ENCODE data around the gene INAFM2. TPM values are rescaled to one million over a fixed set of nuclear protein-coding genes. Genes with fewer than 3 reads are reported as not detected.

INAFM2 gene
- total and polyA plus RNA-seq, 9 of the 15 experiments (the other 6 are each of a cell fraction or from before 2014, with no cell fraction given), result 11.8 to 43.1 (median 27.2) TPM

DNA sequence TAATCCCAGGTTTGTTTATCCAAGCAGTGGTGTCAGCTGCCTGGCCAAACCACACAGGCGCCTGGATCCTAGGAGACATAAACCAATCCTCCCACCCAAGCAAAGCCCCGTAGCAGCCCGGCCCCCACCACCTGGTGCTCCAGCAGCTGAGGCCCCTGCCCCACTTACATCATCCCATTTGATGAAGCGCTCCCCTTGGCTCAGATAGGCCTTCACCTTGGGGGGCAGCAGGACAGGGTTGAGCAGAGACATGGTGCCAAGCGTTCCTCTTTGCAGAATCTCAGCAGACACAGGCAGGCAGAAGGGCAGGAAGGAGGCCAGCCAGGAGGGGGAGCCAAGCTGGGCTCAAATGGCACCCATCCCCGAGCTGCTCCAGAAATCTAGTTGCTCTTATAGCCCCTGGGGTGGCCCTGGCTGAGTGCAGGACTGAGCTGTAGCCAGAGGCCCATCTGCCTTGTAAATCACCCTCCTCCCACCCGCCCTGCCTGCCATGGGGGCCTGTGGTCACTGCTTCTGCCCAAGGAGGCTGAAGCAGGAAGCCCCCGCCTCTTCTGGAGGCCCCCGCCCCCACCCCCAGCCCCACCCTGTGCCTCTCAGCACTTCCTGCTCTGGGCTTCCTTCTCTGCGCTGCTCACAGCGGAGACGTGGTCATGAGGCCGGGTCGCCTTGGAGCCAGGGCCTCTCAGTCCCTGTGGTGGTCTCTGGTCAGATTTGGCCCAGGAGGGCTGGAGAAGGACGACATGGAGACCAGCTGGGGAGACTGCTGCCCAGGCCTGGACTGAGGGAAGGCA lies 15.9 kb upstream of the INAFM2 start, which contains the start of gene PLCB2 (continued):
- TF ChIP-seq, protein P1, sequence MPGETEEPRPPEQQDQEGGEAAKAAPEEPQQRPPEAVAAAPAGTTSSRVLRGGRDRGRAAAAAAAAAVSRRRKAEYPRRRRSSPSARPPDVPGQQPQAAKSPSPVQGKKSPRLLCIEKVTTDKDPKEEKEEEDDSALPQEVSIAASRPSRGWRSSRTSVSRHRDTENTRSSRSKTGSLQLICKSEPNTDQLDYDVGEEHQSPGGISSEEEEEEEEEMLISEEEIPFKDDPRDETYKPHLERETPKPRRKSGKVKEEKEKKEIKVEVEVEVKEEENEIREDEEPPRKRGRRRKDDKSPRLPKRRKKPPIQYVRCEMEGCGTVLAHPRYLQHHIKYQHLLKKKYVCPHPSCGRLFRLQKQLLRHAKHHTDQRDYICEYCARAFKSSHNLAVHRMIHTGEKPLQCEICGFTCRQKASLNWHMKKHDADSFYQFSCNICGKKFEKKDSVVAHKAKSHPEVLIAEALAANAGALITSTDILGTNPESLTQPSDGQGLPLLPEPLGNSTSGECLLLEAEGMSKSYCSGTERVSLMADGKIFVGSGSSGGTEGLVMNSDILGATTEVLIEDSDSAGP (CRISPR knock-in tag; IDR thresholded peaks at IDR 0.05), result no peak
- TF ChIP-seq KLF1 (tag; IDR thresholded peaks at IDR 0.05) (no peak), DDX20 (tag; IDR thresholded peaks at IDR 0.05; ENCODE audit: low read depth) (no peak), NR2F6 (CRISPR knock-in tag; IDR thresholded peaks at IDR 0.05) (no peak), TFAM (CRISPR knock-in tag; conservative IDR thresholded peaks at IDR 0.05) (no peak), MIER1 (IDR thresholded peaks at IDR 0.05; ENCODE audit: low read depth) (no peak), PHF8 (IDR thresholded peaks at IDR 0.05; ENCODE audit: borderline replicate concordance, low read length) (peak; percentile 50; the same call in 1 of the 2 replicates), SMAD4 (CRISPR knock-in tag; conservative IDR thresholded peaks at IDR 0.05) (peak; percentile 33; the same call in 1 of the 2 replicates), SAFB2 (IDR thresholded peaks at IDR 0.05; ENCODE audit: borderline replicate concordance, low read depth, low read length, severe bottlenecking) (no peak), CSDE1 (IDR thresholded peaks at IDR 0.05) (no peak), ZFX (CRISPR knock-in tag; IDR thresholded peaks at IDR 0.05) (peak; percentile 48; the same call in 1 of the 2 replicates), ZSCAN32 (CRISPR knock-in tag; IDR thresholded peaks at IDR 0.05) (no peak), HSF4 (CRISPR knock-in tag; IDR thresholded peaks at IDR 0.05; ENCODE audit: borderline replicate concordance) (no peak), HNRNPK (IDR thresholded peaks at IDR 0.05; ENCODE audit: low read depth, low read length, poor library complexity, severe bottlenecking) (no peak), JUN (IDR thresholded peaks at IDR 0.05; ENCODE audit: borderline replicate concordance, low read depth, low read length) (no peak), JUN (CRISPR knock-in tag; IDR thresholded peaks at IDR 0.05; ENCODE audit: borderline replicate concordance) (no peak), ZSCAN29 (IDR thresholded peaks at IDR 0.05) (no peak), ZNF316 (IDR thresholded peaks at IDR 0.05) (no peak)
- TF ChIP-seq, protein P2, sequence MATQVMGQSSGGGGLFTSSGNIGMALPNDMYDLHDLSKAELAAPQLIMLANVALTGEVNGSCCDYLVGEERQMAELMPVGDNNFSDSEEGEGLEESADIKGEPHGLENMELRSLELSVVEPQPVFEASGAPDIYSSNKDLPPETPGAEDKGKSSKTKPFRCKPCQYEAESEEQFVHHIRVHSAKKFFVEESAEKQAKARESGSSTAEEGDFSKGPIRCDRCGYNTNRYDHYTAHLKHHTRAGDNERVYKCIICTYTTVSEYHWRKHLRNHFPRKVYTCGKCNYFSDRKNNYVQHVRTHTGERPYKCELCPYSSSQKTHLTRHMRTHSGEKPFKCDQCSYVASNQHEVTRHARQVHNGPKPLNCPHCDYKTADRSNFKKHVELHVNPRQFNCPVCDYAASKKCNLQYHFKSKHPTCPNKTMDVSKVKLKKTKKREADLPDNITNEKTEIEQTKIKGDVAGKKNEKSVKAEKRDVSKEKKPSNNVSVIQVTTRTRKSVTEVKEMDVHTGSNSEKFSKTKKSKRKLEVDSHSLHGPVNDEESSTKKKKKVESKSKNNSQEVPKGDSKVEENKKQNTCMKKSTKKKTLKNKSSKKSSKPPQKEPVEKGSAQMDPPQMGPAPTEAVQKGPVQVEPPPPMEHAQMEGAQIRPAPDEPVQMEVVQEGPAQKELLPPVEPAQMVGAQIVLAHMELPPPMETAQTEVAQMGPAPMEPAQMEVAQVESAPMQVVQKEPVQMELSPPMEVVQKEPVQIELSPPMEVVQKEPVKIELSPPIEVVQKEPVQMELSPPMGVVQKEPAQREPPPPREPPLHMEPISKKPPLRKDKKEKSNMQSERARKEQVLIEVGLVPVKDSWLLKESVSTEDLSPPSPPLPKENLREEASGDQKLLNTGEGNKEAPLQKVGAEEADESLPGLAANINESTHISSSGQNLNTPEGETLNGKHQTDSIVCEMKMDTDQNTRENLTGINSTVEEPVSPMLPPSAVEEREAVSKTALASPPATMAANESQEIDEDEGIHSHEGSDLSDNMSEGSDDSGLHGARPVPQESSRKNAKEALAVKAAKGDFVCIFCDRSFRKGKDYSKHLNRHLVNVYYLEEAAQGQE (IDR thresholded peaks at IDR 0.05; ENCODE audit: borderline replicate concordance), result no peak
- TF ChIP-seq, protein P2 (CRISPR knock-in tag; IDR thresholded peaks at IDR 0.05; ENCODE audit: low read depth), result no peak

All from K562 (cell line).